HEK293 (cell line): Measurements from ENCODE around the gene AGRN.

Experiments
- CTCF ChIA-PET: fragments of 350-600 bp; formaldehyde crosslinking; extraction: SDS; loops from one replicate; lab custom pipeline; 2021; ENCODE audit warnings: antibody characterized with exemption; lab: Yijun Ruan, JAX
- POLR2A ChIA-PET: fragments of 300-600 bp; formaldehyde crosslinking; extraction: SDS; loops from one replicate; lab custom pipeline; 2020; ENCODE audit warnings: antibody characterized with exemption, inconsistent platforms; lab: Yijun Ruan, JAX
- H3K27ac ChIP-seq: fragments of 200-500 bp; sonication (Bioruptor generic); 2 replicates; pipeline ENCODE4 v1.5.1; 2014; ENCODE audit warnings: low read depth, low read length, control low read depth, inconsistent platforms; ENCODE audit errors: extremely low read depth
- H3K36me3 ChIP-seq, 2 experiments: fragments of 200-500 bp in 1 of 2; sonication (Bioruptor generic) in 1 of 2; 1 replicate in 1 of 2; 2 replicates in 1 of 2; pipeline ENCODE4 v1.5.1; 2014 to 2017; ENCODE audit warnings: inconsistent platforms in 2 of 2, low read length in 2 of 2; ENCODE audit not compliant: control insufficient read depth in 2 of 2, insufficient read depth in 1 of 2
- H3K4me1 ChIP-seq: fragments of 200-500 bp; sonication (Bioruptor generic); 2 replicates; pipeline ENCODE4 v1.5.1; 2014; ENCODE audit warnings: mild to moderate bottlenecking, low read length, inconsistent platforms; ENCODE audit not compliant: control insufficient read depth, insufficient read depth
- H3K4me3 ChIP-seq: 2 replicates; pipeline ENCODE4 v1.5.1; 2011; ENCODE audit warnings: low read depth, mild to moderate bottlenecking, control low read depth, low read length, moderate library complexity
- H3K9me3 ChIP-seq: fragments of 200-500 bp; sonication (Bioruptor generic); 2 replicates; pipeline ENCODE4 v1.5.1; 2014; ENCODE audit warnings: low read depth, low read length, inconsistent platforms; ENCODE audit not compliant: control insufficient read depth, insufficient read depth
- HOXA7 ChIP-seq: sonication (generic); formaldehyde crosslinking; IDR thresholded peaks from 2 replicates; pipeline ENCODE4 v1.8.1; 2022; ENCODE audit warnings: missing genetic modification reagents, borderline replicate concordance
- KLF10 ChIP-seq: fragments of 450-650 bp; IDR thresholded peaks from 2 replicates; pipeline ENCODE4 v1.5.1; 2018; ENCODE audit warnings: missing biosample characterization, mild to moderate bottlenecking, missing genetic modification characterization
- MYNN ChIP-seq: fragments of 450-650 bp; formaldehyde crosslinking; IDR thresholded peaks from 2 replicates; pipeline ENCODE4 v1.5.1; 2016; ENCODE audit warnings: missing biosample characterization, missing genetic modification characterization, borderline replicate concordance
- OSR2 ChIP-seq: fragments of 450-650 bp; formaldehyde crosslinking; IDR thresholded peaks from 2 replicates; pipeline ENCODE4 v1.5.1; 2016; ENCODE audit warnings: missing biosample characterization, missing genetic modification characterization
- PRDM10 ChIP-seq: fragments of 450-650 bp; formaldehyde crosslinking; IDR thresholded peaks from 2 replicates; pipeline ENCODE4 v1.5.1; 2016; ENCODE audit warnings: missing biosample characterization, missing genetic modification characterization
- PRDM6 ChIP-seq: fragments of 450-650 bp; formaldehyde crosslinking; IDR thresholded peaks from 2 replicates; pipeline ENCODE4 v1.5.1; 2017; ENCODE audit warnings: missing biosample characterization, missing genetic modification characterization
- SP2 ChIP-seq: fragments of 450-650 bp; formaldehyde crosslinking; IDR thresholded peaks from 2 replicates; pipeline ENCODE4 v1.5.1; 2016; ENCODE audit warnings: missing biosample characterization, missing genetic modification characterization
- SP3 ChIP-seq: fragments of 450-650 bp; formaldehyde crosslinking; IDR thresholded peaks from 2 replicates; pipeline ENCODE4 v1.5.1; 2016; ENCODE audit warnings: missing biosample characterization, missing genetic modification characterization
- ZFP41 ChIP-seq: fragments of 450-650 bp; formaldehyde crosslinking; IDR thresholded peaks from 2 replicates; pipeline ENCODE4 v1.5.1; 2016; ENCODE audit warnings: missing biosample characterization, missing genetic modification characterization, borderline replicate concordance
- ZNF10 ChIP-seq: fragments of 450-650 bp; formaldehyde crosslinking; IDR thresholded peaks from 2 replicates; pipeline ENCODE4 v1.5.1; 2017; ENCODE audit warnings: missing biosample characterization, missing genetic modification characterization
- ZNF132 ChIP-seq: fragments of 450-650 bp; formaldehyde crosslinking; IDR thresholded peaks from 2 replicates; pipeline ENCODE4 v1.5.1; 2017; ENCODE audit warnings: missing biosample characterization, missing genetic modification characterization, borderline replicate concordance
- ZNF184 ChIP-seq: fragments of 450-650 bp; IDR thresholded peaks from 2 replicates; pipeline ENCODE4 v1.5.1; 2018; ENCODE audit warnings: missing biosample characterization, mild to moderate bottlenecking, missing genetic modification characterization
- ZNF239 ChIP-seq: fragments of 450-650 bp; formaldehyde crosslinking; IDR thresholded peaks from 2 replicates; pipeline ENCODE4 v1.5.1; 2016; ENCODE audit warnings: missing biosample characterization, missing genetic modification characterization
- ZNF26 ChIP-seq: fragments of 450-650 bp; formaldehyde crosslinking; IDR thresholded peaks from 2 replicates; pipeline ENCODE4 v1.5.1; 2016; ENCODE audit warnings: missing biosample characterization, missing genetic modification characterization
- ZNF266 ChIP-seq: fragments of 450-650 bp; formaldehyde crosslinking; IDR thresholded peaks from 2 replicates; pipeline ENCODE4 v1.5.1; 2016; ENCODE audit warnings: missing biosample characterization, missing genetic modification characterization, low read depth
- ZNF324 ChIP-seq: fragments of 450-650 bp; formaldehyde crosslinking; IDR thresholded peaks from 2 replicates; pipeline ENCODE4 v1.5.1; 2016; ENCODE audit warnings: missing biosample characterization, missing genetic modification characterization
- ZNF362 ChIP-seq: fragments of 450-650 bp; formaldehyde crosslinking; IDR thresholded peaks from 2 replicates; pipeline ENCODE4 v1.5.1; 2016; ENCODE audit warnings: missing biosample characterization, missing genetic modification characterization
- ZNF416 ChIP-seq: fragments of 450-650 bp; formaldehyde crosslinking; IDR thresholded peaks from 2 replicates; pipeline ENCODE4 v1.5.1; 2016; ENCODE audit warnings: missing biosample characterization, missing genetic modification characterization
- ZNF529 ChIP-seq: fragments of 450-650 bp; formaldehyde crosslinking; IDR thresholded peaks from 2 replicates; pipeline ENCODE4 v1.5.1; 2017; ENCODE audit warnings: missing genetic modification characterization, missing biosample characterization; ENCODE audit not compliant: insufficient replicate concordance
- ZNF555 ChIP-seq: fragments of 450-650 bp; formaldehyde crosslinking; conservative IDR thresholded peaks from 2 replicates; pipeline ENCODE4 v1.5.1; 2017; ENCODE audit warnings: missing biosample characterization, mild to moderate bottlenecking, missing genetic modification characterization, inconsistent platforms
- ZNF561 ChIP-seq: fragments of 450-650 bp; IDR thresholded peaks from 2 replicates; pipeline ENCODE4 v1.5.1; 2018; ENCODE audit warnings: missing biosample characterization, missing genetic modification characterization, borderline replicate concordance
- ZNF596 ChIP-seq: fragments of 450-650 bp; IDR thresholded peaks from 2 replicates; pipeline ENCODE4 v1.5.0; 2018; ENCODE audit warnings: missing biosample characterization, mild to moderate bottlenecking, missing genetic modification characterization, moderate library complexity
- ZNF610 ChIP-seq: fragments of 450-650 bp; formaldehyde crosslinking; IDR thresholded peaks from 2 replicates; pipeline ENCODE4 v1.5.1; 2016; ENCODE audit warnings: missing biosample characterization, missing genetic modification characterization, borderline replicate concordance
- ZNF701 ChIP-seq: fragments of 450-650 bp; formaldehyde crosslinking; IDR thresholded peaks from 2 replicates; pipeline ENCODE4 v1.5.1; 2016; ENCODE audit warnings: missing biosample characterization, missing genetic modification characterization
- ZNF830 ChIP-seq: fragments of 450-650 bp; IDR thresholded peaks from 2 replicates; pipeline ENCODE4 v1.5.0; 2018; ENCODE audit warnings: missing biosample characterization, missing genetic modification characterization, low read depth, mild to moderate bottlenecking, moderate library complexity

Gene AGRN

GRCh38 chr1:999725-1000356, 20.1 kb upstream of the AGRN start, which contains the start of gene HES4 (continued):
- no peak for TF ChIP-seq ZNF266 (tag by site-specific recombination)
- no peak for TF ChIP-seq HOXA7 (CRISPR knock-in tag)
- peak; percentile 47; the same call in 1 of the 2 replicates for TF ChIP-seq ZNF561 (tag by site-specific recombination)
- TF ChIP-seq ZNF10, result no peak
- TF ChIP-seq ZNF830 (tag by site-specific recombination), result no peak
- TF ChIP-seq OSR2, result no peak
- TF ChIP-seq ZNF529 (tag by site-specific recombination), result no peak
- TF ChIP-seq PRDM6 (tag by site-specific recombination), result no peak
- no peak for TF ChIP-seq ZNF132 (tag by site-specific recombination)
- TF ChIP-seq ZNF26, result no peak
- no peak for TF ChIP-seq ZNF184 (tag by site-specific recombination)
- TF ChIP-seq ZNF416 (tag by site-specific recombination), result no peak

GRCh38 chr1:1000357-1001056, 19.4 kb upstream of the AGRN start:
- peak overlapping the region; percentile 97 for H3K27ac ChIP-seq
- ChIA-PET POLR2A (interaction anchor here (1.0 to 6.5 kb wide), 9 partner anchors 13 to 318 kb away, joined by 3 to 44 read pairs (median 4); partner anchors contain the start of genes AGRN and ISG15), CTCF (interaction anchor here (0.6 to 2.3 kb wide), 3 partner anchors 14 to 63 kb away, joined by 4 to 20 read pairs (median 10); partner anchors contain the start of gene ISG15)
- H3K4me1 ChIP-seq, result 0 out of 2 replicates have a peak, but pooled peaks cover 3% of the 10 kb centered on the region
- peaks cover 0 to 40% of the 10 kb centered on the region in 2 experiments; a peak in 2 of 3 replicates for H3K36me3 ChIP-seq
- peak overlapping the region; percentile 74 for H3K4me3 ChIP-seq
- no peaks in the 10 kb centered on the region for H3K9me3 ChIP-seq
- TF ChIP-seq ZNF555 (no peak), ZNF596 (tag by site-specific recombination) (peak; percentile 68), ZNF701 (tag by site-specific recombination) (no peak), ZNF362 (tag by site-specific recombination) (no peak), KLF10 (tag by site-specific recombination) (peak; percentile 94), SP3 (tag by site-specific recombination) (peak; percentile 73), PRDM10 (tag by site-specific recombination) (peak; percentile 88), ZNF239 (tag by site-specific recombination) (0 out of 2 replicates have a peak, but pooled peaks have one; percentile 69), SP2 (peak; percentile 79), MYNN (tag by site-specific recombination) (peak; percentile 76; the same call in 1 of the 2 replicates), ZNF324 (tag by site-specific recombination) (peak; percentile 91), ZFP41 (tag by site-specific recombination) (no peak), ZNF610 (tag by site-specific recombination) (peak; percentile 86), ZNF416 (tag by site-specific recombination) (0 out of 2 replicates have a peak, but pooled peaks have one; percentile 23)
